Measurements from ENCODE around the gene CHKB.

The CHKB gene

GRCh38 chr22:50548921-50549790 lies 33.5 kb downstream of the CHKB start:
- no peaks in the 10 kb centered on the region; the same call in 1 of the 2 replicates for H3F3A ChIP-seq (ENCODE audit: insufficient read depth)
- no peaks in the 10 kb centered on the region for H3K36me3 ChIP-seq (ENCODE audit: low read length)
- no peaks in the 10 kb centered on the region for H3K27me3 ChIP-seq (ENCODE audit: low read length)
- H3K9me3 ChIP-seq (ENCODE audit: insufficient read depth, low read length): no peaks in the 10 kb centered on the region
- no peaks in the 10 kb centered on the region for H3K9me2 ChIP-seq (replicated peaks; ENCODE audit: insufficient read depth, low read length)
- H3K4me3 ChIP-seq (ENCODE audit: insufficient read depth, low read length, poor library complexity, severe bottlenecking): no peak overlapping the region
- no peak overlapping the region for H2AFZ ChIP-seq (ENCODE audit: low read depth, low read length, severe bottlenecking)
- no peaks in the 10 kb centered on the region for H3K79me2 ChIP-seq (ENCODE audit: insufficient read depth, low read length)
- TF ChIP-seq CTCF (IDR thresholded peaks at IDR 0.05; ENCODE audit: insufficient read depth, low read length, poor library complexity, severe bottlenecking) (no peak), EZH2phosphoT487 (conservative IDR thresholded peaks at IDR 0.05; ENCODE audit: low read length) (no peak)
- H3K4me2 ChIP-seq (ENCODE audit: low read depth, low read length, poor library complexity, severe bottlenecking): peak overlapping the region; percentile 28
- no peaks in the 10 kb centered on the region for H4K20me1 ChIP-seq (ENCODE audit: low read depth, low read length)
- no peak overlapping the region for H3K27ac ChIP-seq (ENCODE audit: low read depth, low read length)
- H3K9ac ChIP-seq (ENCODE audit: low read length): peak overlapping the region; percentile 26; the same call in 1 of the 2 replicates

- peak overlapping the region; percentile 28 for H3K4me2 ChIP-seq (ENCODE audit: low read depth, low read length, poor library complexity, severe bottlenecking)
- H3K27me3 ChIP-seq (ENCODE audit: low read length): no peaks in the 10 kb centered on the region
- no peak for TF ChIP-seq EZH2phosphoT487 (conservative IDR thresholded peaks at IDR 0.05; ENCODE audit: low read length)
- no peak for TF ChIP-seq CTCF (IDR thresholded peaks at IDR 0.05; ENCODE audit: insufficient read depth, low read length, poor library complexity, severe bottlenecking)
- no peaks in the 10 kb centered on the region for H3K36me3 ChIP-seq (ENCODE audit: low read length)
- no peaks in the 10 kb centered on the region for H3K9me3 ChIP-seq (ENCODE audit: insufficient read depth, low read length)
- no peaks in the 10 kb centered on the region; the same call in 1 of the 2 replicates for H3F3A ChIP-seq (ENCODE audit: insufficient read depth)
- no peaks in the 10 kb centered on the region for H3K9me2 ChIP-seq (replicated peaks; ENCODE audit: insufficient read depth, low read length)
- H3K9ac ChIP-seq (ENCODE audit: low read length): peak overlapping the region; percentile 26; the same call in 1 of the 2 replicates
- H3K4me3 ChIP-seq (ENCODE audit: insufficient read depth, low read length, poor library complexity, severe bottlenecking): no peak overlapping the region
- H2AFZ ChIP-seq (ENCODE audit: low read depth, low read length, severe bottlenecking): no peak overlapping the region
- no peaks in the 10 kb centered on the region for H4K20me1 ChIP-seq (ENCODE audit: low read depth, low read length)
- H3K27ac ChIP-seq (ENCODE audit: low read depth, low read length): no peak overlapping the region
- H3K79me2 ChIP-seq (ENCODE audit: insufficient read depth, low read length): no peaks in the 10 kb centered on the region
Observed at GRCh38 chr22:50548040-50548920, 34.4 kb downstream of the CHKB start.

GRCh38 chr22:50547263-50547985 lies 35.2 kb downstream of the CHKB start:
- TF ChIP-seq EZH2phosphoT487 (conservative IDR thresholded peaks at IDR 0.05; ENCODE audit: low read length) (no peak), CTCF (IDR thresholded peaks at IDR 0.05; ENCODE audit: insufficient read depth, low read length, poor library complexity, severe bottlenecking) (no peak)
- no peak overlapping the region for H3K4me3 ChIP-seq (ENCODE audit: insufficient read depth, low read length, poor library complexity, severe bottlenecking)

More at GRCh38 chr22:50547263-50547985, 35.2 kb downstream of the CHKB start:
- H3K36me3 ChIP-seq (ENCODE audit: low read length): no peaks in the 10 kb centered on the region
- H2AFZ ChIP-seq (ENCODE audit: low read depth, low read length, severe bottlenecking): no peak overlapping the region
- H3K9me3 ChIP-seq (ENCODE audit: insufficient read depth, low read length): no peaks in the 10 kb centered on the region
- H3K4me2 ChIP-seq (ENCODE audit: low read depth, low read length, poor library complexity, severe bottlenecking): no peak overlapping the region
- H3K79me2 ChIP-seq (ENCODE audit: insufficient read depth, low read length): no peaks in the 10 kb centered on the region
- H4K20me1 ChIP-seq (ENCODE audit: low read depth, low read length): no peaks in the 10 kb centered on the region
- H3F3A ChIP-seq (ENCODE audit: insufficient read depth): peaks cover under 1% of the 10 kb centered on the region; the same call in 1 of the 2 replicates
- no peak overlapping the region for H3K9ac ChIP-seq (ENCODE audit: low read length)
- H3K27ac ChIP-seq (ENCODE audit: low read depth, low read length): no peak overlapping the region
- H3K9me2 ChIP-seq (replicated peaks; ENCODE audit: insufficient read depth, low read length): no peaks in the 10 kb centered on the region
- H3K27me3 ChIP-seq (ENCODE audit: low read length): no peaks in the 10 kb centered on the region

All from SU-DHL-6 (cell line).